HG03571 (cell line): Measurements from ENCODE around the gene SGK2.
"Not testable (repeated sequence)": the region's sequence is repeated elsewhere in the genome, so short reads cannot be mapped to it uniquely, and the experiment has no call there.

ENCODE experiments used
- ATAC-seq: cut with Tn5 transposase; IDR thresholded peaks from one replicate; pipeline ENCODE4 v1.9.1; 2021; ENCODE audit not compliant: unreplicated experiment

The SGK2 gene

DNA sequence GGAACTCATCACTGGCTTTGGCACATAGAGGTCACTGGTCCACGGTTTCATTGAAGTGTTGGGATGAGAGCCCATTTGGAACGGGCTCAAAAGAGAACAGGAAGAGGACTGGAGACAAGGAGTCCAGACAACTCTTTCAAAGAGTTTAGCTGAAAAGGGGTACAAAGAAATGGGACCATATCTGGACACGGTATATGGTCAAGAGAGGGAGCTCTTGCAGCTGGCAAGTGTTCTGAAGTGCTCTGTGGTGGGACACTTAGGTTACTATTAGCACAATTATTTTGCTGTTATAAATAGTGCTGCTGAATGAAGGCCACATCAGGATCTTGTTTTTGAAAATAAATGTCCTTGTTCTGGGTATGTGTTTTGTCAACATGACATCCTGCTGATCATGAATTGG, 4.6 kb downstream of the SGK2 start:
- no peak for ATAC-seq

DNA sequence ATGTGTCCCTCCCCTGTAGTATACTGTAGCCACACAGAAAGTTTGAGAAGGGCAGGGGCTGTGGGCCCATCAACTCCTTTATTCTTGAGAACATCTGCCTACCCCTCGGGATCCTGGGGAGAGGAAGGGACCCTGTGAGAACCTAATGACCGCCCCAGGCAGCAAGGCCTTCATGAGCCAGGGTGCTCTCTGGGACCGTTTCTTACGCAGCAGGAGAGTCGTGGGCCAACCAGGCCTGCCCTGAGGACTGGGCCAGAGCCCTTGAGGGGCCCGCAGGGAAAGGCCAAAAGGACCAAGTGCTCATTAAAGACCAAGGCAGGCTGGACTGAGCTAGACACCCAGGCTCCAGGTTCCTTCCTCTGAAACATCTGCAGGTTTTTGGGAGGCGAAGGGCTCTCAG, 5.2 kb downstream of the SGK2 start:
- ATAC-seq = no peak

DNA sequence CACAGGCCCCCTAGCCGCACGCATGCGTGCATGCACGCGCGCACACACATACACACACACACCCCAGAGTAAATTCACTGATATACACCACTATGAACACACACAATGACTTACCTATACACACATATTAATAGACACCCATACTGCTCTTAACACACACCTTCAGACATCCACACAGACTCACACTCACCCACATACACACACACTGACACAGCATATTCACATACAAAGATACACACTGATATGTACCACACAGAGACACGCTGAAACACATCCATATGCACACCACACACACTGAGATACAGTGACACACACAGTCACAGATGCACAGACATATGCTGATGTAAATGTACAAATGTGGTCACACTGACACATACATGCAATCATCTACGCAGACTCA, 5.6 kb downstream of the SGK2 start:
- ATAC-seq = no peak

DNA sequence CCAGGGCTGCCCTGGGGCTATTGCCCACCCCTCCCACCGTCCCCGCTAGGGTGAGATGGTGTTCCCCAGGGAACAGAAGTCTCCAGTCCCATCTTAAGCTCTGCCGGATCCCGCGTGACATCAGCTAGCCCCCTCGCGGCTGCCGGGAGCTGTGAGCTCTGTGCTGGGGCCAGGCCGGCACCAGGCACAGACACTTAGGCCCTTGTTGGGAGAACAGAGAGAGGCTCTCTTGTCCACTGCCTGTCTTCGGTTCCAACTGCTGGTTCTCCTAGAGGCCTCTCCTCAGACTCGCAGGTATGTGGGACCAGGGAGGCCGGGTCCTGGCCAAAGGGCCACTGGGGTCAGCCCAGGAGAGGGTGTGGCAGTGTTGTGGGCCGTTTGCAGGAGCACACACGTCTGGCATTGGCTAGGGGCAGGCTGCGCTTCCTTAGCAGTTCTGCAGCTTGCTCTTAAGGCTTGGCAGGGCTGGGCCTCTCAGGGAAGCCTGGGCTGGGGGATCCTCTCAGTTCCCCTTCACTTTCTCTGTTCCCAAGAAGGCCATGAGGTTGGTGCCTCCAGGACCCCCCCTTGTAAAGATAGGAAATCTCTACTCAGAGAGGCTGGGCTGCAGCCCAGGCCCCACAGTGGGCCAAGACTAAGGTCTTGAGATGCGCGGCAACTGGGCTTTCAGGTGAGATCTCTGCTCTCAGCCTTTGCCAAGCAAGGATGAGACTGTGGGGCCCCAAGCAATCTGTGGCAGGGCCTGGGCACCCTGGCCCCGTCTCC, 6.3 kb downstream of the SGK2 start:
- no peak for ATAC-seq

DNA sequence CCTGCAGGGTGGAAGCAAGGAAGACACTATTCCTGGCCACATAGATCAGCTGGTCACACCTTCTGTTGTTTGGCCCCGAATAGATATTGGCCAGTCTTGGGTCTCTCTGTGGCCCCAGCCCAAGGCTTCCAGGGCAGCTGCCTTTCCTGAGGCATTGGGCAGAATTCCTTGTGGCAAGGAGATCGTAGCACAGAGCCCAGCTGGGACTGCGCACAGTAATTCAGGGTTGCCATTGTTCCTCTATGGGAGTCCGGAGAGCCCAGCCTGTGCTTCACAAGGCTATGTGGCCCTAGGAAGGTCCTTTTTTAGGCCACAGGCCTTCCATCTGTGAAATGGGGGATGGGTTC, 6.9 kb downstream of the SGK2 start:
- no peak for ATAC-seq

DNA sequence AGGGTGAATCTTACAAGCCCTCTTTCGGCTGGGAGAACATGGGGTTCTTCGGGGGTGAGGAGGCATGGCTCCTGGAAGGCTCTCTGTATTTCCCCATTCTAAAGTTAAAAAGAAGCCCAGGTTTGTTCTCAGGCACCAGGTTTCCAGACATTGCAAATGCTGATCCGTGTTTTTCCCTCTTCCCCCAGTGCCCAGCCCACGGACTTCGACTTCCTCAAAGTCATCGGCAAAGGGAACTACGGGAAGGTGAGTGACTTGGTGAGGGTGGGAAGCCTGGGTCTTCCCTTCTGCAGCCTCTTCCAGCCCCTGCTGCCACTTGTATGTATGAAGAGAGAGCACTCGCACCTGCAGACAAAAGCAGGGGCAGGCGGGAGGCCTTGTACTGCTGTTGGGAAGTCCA, 8.7 kb downstream of the SGK2 start:
- no peak for ATAC-seq

DNA sequence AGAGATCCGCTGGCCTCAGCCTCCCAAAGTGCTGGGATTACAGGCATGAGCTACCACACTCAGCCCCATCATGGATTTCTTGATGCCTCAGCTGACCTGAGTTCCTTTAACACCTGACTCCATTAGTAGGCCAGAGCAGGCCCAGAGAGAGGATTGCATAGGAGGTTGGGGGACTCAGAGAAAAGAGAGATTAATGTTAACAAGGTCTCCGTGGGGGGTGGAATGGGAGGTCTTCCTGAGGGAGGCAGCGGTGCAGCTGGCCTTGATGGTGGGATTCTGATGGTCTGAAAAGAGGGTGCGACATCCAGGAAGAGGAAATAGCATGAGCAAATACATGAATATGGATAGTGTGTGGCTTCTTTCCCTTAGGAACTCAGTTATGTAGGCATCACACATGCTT, 9.9 kb downstream of the SGK2 start:
- no peak for ATAC-seq

DNA sequence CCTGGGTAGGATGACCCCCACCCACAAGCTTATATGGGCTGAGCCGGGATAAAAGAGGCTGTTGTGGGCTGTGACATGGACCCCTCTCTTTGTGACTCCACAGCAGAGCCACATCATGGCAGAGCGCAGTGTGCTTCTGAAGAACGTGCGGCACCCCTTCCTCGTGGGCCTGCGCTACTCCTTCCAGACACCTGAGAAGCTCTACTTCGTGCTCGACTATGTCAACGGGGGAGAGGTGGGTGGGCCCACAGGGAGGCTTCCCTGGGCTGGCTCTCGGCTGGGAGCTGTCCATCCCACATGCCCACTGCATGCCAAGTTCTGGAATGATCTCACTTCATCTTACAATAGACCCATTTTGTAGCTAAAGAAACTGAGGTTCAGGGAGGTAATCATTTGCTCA, 10.5 kb downstream of the SGK2 start:
- no peak for ATAC-seq

DNA sequence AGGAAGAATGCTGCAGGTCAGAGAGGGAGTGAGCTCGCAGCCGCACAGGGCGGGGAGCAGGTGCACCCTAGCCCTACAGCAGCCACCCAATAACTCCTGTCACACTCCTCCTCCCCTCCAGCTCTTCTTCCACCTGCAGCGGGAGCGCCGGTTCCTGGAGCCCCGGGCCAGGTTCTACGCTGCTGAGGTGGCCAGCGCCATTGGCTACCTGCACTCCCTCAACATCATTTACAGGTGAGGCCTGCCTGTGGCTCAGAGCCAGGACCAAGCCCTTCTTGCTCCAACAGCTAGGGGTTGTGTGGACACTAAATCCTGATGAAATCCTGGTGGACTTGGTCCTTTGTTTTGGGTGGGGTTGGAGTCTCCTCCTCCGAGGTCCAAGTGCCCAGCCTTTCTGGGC, 11.7 kb downstream of the SGK2 start:
- no peak for ATAC-seq

DNA sequence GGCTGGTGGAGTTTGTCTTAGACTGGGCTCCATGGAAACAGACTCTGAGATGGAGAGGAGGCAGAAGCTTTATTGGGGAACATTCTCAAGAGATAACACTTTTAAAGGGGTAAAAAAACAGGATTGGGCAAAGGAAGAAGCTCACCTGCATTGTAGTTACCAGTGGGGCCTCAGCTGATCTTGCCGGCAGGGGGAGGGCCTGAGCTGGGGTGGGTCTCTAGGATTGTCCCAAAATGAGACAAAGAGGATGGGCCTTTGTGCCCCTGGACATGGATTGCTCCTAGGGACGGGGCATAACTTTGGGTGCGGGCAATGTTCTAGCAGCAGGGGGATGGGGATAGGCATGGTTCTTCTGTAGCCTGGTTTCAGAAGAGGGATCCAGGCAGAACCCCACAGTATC, 12.5 kb downstream of the SGK2 start:
- ATAC-seq = no peak

DNA sequence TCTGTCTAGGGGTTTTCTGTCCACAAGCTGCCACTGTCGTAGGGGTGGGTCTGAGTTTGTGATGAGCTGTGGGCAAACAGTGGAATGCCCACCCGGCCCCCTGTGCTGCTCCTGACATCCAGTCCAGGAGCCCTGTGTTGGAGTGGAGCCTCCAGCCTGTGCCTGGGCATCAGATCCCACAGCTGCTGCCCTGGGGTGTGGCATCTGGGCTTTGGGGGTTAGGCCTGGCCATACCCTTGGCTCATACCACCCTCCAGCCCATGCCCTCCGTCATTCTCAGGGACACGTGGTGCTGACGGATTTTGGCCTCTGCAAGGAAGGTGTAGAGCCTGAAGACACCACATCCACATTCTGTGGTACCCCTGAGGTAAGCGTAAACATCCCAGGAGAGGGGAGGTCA, 12.9 kb downstream of the SGK2 start:
- no peak for ATAC-seq

DNA sequence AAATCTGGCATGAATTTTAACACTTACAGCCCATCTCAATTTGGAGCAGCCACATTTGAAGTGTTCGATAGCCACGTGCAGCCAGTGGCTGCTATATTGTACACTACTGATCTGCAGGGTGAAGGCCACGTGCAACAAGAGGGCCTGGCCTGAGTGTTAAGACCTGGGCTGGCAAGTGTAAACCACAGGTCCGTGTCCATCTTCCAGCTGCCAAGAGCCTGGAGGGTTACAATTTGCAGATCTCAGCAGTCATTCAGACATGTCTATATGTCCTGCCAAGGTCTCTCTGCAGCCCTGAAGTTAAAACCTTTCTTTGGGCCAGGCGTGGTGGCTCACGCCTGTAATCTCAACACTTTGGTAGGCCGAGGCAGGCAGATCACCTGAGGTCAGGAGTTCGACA, 14.1 kb downstream of the SGK2 start:
- no peak for ATAC-seq

DNA sequence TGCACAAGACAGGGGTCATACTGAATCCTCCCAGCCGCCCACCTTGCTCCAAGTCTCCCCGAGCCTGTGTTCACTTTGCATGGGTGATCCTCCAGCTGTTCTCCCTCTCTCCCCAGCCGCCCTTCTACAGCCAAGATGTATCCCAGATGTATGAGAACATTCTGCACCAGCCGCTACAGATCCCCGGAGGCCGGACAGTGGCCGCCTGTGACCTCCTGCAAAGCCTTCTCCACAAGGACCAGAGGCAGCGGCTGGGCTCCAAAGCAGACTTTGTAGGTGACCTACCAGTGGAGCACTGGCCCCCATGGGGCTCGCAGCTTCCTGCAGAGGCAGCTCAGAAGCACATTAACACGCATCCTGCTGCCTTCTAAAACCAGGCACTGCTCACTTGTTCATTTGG, 17.3 kb downstream of the SGK2 start:
- no peak for ATAC-seq

DNA sequence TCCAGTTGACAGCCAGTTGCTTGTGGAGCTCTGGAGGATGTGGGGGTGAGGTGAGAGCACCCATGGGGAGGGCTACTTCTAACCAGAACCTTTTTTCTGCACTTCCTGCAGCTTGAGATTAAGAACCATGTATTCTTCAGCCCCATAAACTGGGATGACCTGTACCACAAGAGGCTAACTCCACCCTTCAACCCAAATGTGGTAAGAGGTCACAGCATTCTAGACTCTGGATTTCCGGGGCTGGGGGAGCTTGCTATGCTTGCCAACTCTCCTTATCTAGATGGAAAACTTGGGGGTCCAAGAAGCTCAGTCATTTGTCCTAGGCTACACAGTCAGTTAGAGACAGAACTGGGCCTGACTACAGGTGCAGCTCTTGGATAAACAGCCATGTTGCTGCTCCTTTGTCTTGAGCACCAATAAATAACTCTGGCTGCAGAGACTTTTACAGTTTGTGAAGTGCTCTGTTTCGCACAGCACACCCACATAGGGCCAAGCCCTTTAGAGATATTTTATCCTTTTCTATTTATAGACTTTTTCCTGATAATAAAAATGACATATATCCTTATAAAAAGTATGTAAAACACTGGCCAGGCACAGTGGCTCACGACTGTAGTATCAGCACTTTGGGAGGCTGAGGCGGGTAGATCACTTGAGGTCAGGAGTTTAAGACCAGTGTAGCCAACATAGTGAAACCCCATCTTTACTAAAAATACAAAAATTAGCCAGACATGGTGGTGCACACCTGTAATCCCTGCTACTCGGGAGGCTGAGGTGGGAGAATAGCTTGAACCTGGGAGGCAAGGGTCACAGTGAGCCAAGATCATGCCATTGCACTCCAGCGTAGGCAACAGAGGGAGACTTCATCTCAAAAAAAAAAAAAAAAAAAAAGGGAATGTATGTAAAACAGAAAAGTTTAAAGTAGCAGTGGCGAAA, 21.3 kb downstream of the SGK2 start:
- ATAC-seq = no peak

DNA sequence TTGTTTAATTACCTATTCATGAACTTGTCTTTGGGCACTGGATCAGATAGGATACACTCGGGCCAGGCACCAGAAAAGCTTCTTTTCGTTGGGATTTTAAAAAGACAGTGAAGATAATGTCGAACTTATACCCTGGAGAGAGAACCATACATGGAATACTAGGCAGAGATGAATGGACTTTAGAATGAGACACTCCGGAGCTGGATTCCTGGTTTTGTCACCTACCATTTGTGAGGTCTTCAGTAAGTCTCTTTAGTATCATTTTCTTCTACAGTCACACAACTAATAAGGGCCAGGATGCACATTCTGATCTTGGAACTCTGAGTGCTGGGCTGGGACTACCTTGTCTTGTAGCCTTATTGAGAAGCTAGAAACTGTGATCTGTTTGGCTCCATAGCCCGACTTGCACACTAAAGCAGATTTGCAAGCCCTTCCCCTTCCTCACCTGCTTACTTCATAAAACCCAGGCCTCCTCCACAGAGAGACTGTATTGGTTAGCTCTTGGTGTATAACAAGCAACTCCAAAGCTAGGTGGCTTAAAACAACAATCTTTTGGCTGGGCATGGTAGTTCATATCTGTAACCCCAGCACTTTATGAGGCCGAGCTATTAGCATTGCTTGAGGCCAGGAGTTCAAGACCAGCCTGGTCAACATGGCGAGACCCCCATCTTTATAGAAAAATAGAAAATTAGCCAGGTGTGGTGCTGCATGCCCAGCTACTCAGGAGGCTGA, 24.5 kb downstream of the SGK2 start:
- no peak for ATAC-seq

DNA sequence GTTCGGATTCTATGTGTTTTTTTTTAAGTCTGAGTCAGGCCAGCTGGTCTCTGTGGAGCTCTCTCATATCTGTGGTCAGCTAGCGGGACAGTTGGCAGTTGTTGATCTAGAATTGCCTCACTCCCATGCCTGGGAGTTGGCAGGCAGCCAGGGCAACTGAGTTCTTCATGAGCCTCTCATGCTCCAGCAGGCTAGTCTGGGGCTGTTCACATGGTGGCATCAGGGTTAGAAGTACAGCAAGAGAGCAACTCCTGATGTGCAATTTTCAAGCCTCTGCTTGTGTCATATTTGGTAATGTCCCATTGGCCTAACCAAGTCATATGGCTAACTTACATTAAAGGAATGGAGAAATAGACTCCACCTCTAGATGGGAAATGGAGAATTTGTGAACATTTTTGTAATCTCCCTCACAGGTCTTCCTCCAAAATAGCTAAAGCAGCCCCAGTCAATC, 25.2 kb downstream of the SGK2 start:
- ATAC-seq = no peak

DNA sequence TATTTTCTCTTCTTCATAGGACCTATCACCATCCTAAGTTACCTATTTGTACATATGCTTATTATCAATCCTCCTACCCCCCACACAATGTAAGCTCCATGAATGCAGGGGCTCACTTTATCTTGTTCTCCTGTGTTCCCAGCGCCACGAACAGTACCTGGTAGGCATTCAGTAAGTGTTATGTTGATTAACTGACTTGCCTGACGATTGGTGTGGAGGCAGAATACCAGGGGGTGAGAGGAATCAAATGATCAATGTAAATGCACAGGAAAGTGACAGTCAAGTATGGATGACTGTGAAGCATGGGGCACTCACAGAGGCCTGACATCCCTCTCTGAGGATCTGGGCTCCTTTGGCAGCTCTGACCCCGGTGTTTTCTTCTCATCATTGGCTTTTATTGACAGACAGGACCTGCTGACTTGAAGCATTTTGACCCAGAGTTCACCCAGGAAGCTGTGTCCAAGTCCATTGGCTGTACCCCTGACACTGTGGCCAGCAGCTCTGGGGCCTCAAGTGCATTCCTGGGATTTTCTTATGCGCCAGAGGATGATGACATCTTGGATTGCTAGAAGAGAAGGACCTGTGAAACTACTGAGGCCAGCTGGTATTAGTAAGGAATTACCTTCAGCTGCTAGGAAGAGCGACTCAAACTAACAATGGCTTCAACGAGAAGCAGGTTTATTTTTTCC, 25.8 kb downstream of the SGK2 start:
- ATAC-seq = no peak

DNA sequence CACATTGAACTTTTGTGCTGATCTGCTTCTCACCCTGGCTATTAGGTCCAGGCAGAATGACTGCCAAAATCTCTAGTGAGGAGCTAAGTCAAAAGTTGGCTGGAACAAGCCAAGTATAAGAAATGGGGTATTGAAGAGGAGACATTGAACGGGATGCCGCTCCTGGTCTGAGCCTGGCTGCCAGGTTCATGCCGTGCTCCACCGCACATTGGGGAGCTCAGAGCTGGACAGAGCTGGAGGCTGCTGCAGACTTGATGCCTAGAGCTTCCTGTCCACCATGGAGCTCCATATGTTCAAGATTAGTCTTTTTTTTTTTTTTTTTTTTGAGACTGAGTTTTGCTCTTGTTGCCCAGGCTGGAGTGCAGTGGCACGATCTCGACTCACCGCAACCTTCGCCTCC, 27.8 kb downstream of the SGK2 start:
- ATAC-seq = no peak

DNA sequence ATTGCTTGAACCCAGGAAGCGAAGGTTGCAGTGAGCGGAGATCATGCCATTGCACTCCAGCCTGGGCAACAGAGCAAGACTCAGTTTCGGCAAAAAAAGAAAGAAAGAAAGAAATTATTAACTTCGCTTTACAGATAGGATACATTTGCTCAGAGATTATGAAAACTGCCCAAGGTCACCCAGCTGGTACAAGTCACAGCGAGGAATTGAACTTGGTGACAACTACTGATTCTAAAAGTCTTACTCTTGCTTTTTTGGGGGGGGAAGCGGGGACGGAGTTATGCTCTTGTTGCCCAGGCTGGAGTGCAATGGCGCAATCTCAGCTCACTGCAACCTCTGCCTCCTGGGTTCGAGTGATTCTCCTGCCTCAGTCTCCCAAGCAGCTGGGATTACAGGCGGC, 29.7 kb downstream of the SGK2 start:
- not testable (repeated sequence) for ATAC-seq

DNA sequence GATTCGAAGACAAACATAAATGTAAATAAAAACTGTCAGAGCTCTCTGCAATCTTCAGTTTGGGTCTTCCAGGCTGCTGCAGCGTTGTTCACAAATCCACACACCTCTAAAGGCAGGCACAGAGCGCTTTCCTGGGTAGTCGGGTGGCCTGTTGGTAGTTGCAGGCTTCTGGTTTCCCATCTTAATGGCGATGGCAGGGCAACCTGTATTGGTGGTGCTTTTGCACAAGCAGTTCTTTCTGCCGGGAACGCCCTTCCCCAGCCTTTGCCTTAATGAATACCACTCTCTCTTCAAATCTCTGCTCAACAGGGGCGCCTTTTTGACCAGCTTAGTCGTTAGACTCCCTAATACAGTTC, 31.2 kb downstream of the SGK2 start:
- no peak for ATAC-seq
